Epithelial cell of prostate (primary cell): ENCODE measurements around the gene RAB36.

Experiments used
- DNase-seq: peaks from one replicate; pipeline ENCODE4 v3.0.0-alpha.2; 2011; ENCODE audit warnings: low read depth, low spot score
- H3K27ac ChIP-seq: fragments of 450-650 bp; 2 replicates; pipeline ENCODE4 v1.5.1; 2017; ENCODE audit warnings: mild to moderate bottlenecking

The RAB36 gene

DNA sequence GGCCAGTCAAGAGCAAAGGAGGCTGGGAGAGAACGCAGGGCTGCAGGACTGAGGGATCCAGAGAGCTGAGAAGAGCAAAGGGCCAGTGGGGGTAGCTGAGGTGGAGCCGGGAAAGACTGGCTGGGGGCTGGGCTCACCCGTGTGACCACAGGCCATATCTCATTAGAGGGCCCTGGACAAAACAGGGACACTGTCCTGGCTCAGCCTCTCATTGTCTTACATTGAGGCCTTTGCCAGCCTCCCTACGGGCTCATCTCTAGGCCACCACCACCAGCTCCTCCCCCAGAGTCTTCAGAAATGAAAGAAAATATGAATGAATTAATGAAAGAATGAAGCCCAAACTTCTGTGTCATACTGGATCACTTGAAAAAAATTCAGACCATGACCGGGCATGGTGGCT lies 9.2 kb downstream of the RAB36 start:
- no peak overlapping the region for H3K27ac ChIP-seq
- DNase-seq: no peak

- no peak for DNase-seq
- H3K27ac ChIP-seq: no peak overlapping the region
Observed at GRCh38 chr22:23155143-23155542, 9.9 kb downstream of the RAB36 start.

GRCh38 chr22:23155831-23156230 lies 10.6 kb downstream of the RAB36 start:
- DNase-seq: no peak
- no peak overlapping the region for H3K27ac ChIP-seq

DNA sequence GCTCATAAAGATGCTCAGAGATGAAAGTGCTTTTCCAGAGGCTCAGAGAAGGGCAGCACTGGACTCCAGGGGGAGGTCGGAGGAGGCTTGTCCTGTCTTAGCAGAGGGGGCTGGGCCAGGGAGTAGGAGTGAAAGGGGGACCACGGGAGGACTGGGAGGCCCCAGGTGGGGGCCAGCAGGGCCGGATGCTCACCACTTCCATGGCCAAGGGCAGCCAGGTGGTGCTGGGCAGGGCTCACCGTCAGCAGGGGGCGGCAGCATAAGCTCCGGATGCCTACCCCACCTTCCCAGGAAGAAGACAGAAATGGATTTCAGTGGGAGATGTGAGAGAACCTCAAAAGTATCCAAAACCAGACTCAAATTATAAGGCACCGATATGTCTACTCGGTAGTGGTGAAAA lies 11.0 kb downstream of the RAB36 start:
- DNase-seq: no peak
- no peak overlapping the region for H3K27ac ChIP-seq

DNA sequence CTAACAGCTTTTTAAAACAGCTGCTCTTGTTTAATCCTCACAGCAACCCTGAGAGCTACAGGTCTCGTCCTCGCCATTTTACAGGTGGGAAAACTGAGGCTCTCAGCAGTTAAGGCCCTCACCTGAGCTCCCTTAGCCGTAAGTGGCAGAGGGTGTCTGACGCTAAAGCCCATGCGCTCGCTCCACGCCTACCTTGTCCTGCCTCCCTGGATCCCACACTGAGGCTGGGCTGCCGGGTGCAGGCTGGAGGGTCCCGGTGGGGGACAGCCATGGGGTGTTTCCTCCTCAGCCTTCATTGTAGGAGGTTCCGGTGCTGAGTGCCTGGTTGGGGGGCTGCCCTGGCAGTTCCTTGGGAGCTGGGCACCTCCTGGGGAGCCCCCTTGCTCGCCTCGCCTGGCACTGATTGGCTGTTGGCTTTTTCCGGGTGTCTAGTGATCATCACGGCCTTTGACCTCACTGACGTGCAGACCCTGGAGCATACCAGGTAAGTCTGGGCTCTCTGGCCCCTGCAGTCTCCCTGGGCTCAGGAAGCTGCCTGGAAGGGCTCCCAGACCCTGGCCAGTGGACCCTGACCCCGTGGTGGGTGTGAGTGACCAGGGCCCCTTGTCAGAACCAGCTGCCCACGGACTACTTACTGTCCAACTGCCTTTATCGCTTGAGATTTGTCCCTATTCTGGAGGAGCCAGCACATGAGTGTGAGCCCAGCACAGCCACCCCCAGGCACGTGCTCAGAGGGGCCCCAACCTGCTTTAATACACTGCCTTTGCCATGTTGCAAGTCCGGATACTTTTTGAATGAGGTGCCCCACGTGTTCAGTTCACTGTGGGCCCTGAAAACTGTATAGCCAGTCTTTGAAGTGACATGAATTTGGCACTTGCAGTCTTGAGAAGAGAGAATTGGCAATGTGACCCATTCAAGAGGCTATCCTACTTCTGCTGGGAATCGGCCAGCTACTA lies 12.6 kb downstream of the RAB36 start:
- no peak overlapping the region for H3K27ac ChIP-seq
- DNase-seq: no peak

DNA sequence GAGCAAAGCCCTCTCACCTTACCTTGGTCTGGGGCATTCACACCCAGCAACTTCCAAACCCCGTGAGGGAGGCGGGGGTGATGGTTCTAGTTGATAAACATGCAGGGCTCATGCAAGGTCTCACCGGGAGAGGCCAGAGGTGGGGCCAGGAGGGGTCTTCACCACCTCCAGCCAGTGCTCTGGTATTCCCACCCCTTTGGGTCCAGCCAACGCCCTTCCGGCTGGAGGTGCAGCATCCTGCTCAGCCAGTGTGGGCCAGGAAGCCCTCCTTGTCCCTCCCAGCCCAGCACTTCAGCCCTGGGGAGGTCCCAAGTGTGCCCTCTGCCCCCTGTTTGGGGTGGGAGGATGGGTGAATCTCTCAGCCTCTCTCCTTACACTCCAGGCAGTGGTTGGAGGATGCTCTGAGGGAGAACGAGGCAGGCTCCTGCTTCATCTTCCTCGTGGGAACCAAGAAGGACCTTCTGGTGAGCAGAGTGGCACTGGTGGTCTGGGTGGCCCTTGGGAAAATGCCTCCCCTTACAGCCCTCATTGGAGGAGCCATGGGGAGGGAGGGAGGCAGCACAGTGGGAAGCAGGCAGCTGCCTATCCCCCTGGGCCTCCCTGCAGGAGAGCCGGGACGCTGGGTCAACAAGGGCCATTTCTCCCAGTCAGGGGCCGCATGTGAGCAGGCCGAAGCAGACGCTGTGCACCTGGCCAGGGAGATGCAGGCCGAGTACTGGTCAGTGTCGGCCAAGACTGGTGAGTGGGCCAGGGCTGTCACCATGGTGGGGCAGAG lies 13.4 kb downstream of the RAB36 start:
- no peak for DNase-seq
- no peak overlapping the region for H3K27ac ChIP-seq

GRCh38 chr22:23159291-23159630 lies 14.0 kb downstream of the RAB36 start:
- no peak overlapping the region for H3K27ac ChIP-seq
- DNase-seq: no peak

- DNase-seq: no peak
- no peak overlapping the region for H3K27ac ChIP-seq
Observed at GRCh38 chr22:23161029-23161428, 15.8 kb downstream of the RAB36 start.

- DNase-seq: no peak
- H3K27ac ChIP-seq: no peak overlapping the region
Observed at GRCh38 chr22:23161574-23161973, 16.3 kb downstream of the RAB36 start.

GRCh38 chr22:23163665-23164064 lies 18.4 kb downstream of the RAB36 start:
- DNase-seq: no peak
- no peak overlapping the region for H3K27ac ChIP-seq

DNA sequence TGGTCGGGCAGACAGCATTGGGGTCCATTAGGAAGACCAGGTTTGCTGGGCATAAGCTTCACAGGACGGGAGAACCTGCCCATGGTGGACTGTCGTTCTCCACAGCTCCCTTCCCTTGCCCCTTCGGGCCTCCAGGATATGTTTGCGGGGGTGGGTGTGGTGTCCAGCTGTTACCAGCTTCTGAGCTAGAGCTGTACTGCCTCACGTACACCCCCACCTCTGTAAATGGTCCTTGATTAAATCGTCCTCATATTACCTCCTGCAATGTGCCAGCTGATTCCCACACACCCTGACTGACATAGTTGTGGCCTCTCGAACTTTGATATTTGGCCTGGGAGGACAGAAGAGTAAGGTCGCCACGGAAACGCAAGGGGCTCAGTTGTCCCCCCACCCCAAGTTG lies 18.8 kb downstream of the RAB36 start:
- no peak for DNase-seq

GRCh38 chr22:23166042-23166831 lies 21.0 kb downstream of the RAB36 start:
- no peak overlapping the region for H3K27ac ChIP-seq
- no peak for DNase-seq

More for the DNA sequence above, 18.8 kb downstream of the RAB36 start:
- no peak overlapping the region for H3K27ac ChIP-seq

DNA sequence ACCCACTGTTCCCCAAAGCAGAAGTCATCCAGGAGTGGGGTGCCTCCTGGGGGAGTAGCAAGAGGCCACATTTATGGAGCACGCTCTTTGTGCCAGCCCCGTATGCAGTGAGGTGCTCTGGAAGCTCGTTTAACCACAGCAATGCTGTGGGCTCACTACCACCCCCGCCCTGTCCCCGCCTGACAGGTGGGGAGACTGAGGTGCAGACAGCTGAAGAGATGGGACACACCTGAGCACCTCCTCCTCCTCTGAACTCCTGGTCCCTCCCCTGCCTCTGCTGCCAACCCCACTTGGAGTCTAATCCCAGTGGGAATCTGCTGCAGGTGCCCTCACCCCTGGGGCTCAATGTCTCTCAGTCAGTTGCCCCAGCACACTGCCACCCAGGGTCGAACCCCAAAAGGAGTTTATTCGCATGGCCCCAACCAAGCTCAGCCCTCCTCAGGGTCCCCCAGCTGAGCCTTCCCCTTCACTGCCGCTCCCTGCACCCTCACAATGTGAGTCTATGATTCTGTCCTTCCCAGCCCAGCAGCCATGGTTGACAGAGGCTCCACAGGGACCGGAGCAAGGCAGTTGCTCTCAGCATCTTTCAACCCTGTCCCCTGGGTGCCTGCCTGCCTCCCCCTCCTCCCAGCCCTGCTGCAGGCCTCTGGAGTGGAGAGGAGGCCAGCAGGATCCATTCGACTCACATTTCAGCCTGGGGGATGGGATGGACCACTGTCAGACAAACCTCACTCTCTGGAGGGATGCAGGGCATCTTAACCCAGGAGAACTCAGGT lies 21.8 kb downstream of the RAB36 start:
- no peak for DNase-seq
- H3K27ac ChIP-seq: no peak overlapping the region

DNA sequence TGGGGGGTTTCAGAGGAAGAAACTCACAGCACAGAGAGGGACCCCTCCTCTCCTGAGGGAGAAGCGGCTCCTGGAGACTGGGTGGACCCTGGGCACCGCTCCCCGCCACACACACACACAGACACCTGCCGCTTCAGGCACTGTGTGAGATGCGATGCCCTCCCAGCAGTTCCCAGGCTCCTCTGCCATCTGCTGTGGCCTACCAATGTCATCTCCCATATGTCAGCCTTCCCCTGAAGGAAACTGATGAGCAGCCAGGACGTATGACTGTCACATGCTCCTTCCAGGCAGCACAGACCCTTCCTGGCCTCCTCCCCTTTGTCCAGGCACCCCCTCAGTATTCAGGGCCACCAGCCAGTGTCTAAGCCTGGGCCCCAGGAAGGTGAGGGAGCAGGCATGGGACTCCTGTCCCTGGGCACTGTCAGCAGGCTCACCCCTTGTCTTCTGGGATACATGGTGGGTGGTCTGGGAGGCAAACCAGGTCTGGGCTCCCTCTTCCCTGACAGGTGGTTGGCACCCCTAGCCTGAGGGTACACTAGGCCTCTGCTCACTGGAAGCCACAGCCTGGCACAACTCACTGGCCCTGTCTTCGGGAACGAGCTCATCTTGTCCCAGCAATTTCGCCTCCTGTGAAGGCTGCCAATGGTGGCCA lies 23.2 kb downstream of the RAB36 start:
- H3K27ac ChIP-seq: no peak overlapping the region
- no peak for DNase-seq

DNA sequence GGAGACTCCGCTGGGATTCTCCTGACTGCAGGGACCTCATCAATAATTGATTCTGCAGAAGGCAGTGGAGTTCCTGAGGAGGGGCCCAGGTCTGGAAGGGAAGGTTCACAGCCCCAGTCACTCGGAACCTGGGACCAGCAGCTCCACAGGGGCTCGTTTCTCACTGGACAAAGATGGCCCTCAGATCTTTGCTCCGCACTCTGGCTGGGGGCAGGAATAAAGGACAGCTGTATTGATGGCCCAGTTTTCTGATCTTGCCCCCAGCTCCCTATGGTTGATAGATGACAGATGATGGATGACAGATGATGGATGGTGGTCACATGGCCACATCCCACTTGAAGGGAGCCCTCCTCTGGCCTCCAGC lies 23.7 kb downstream of the RAB36 start:
- H3K27ac ChIP-seq: no peak overlapping the region
- DNase-seq: no peak

GRCh38 chr22:23175817-23176644 lies 30.8 kb downstream of the RAB36 start:
- no peak overlapping the region for H3K27ac ChIP-seq
- DNase-seq: no peak

GRCh38 chr22:23176645-23177027 lies 31.4 kb downstream of the RAB36 start:
- DNase-seq: no peak
- H3K27ac ChIP-seq: no peak overlapping the region

DNA sequence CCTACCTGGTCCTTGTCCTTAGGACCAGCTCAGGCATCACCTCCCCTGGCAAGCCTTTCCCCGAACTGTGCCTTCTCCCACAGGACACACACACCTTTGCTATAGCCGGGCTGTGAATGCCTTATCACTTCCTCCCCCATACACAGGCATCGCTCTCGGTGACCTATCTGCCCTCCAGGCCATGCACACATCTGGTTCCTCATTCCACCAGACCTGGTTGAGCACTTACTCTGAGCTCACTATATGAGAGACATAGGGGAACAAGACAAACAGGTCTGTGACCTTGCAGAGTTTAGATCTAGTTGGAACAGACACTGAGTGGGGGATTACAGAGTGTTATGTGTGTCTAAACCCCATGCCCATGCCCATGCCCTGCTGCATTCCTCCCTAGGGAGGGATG lies 31.9 kb downstream of the RAB36 start:
- DNase-seq: no peak
- H3K27ac ChIP-seq: no peak overlapping the region
